Mesothelial cell of epicardium (in vitro differentiated cells): ENCODE measurements around the gene STAM2. TPM values are rescaled to one million over a fixed set of nuclear protein-coding genes. Genes with fewer than 3 reads are reported as not detected.
A peak's percentile ranks its signal among the peaks of the same experiment; 100 is the strongest.
"Not testable (repeated sequence)": the region's sequence is repeated elsewhere in the genome, so short reads cannot be mapped to it uniquely, and the experiment has no call there.

ENCODE experiments used
- DNase-seq, 2 experiments: peaks; one replicate each; pipeline ENCODE4 v3.0.0; 2021; ENCODE audit warnings: low spot score in 2 of 2; ENCODE audit not compliant: unreplicated experiment in 2 of 2
- H3K27ac Mint-ChIP-seq: 2 replicates; pipeline ENCODE4 v1.8.0; 2021; ENCODE audit warnings: mixed read lengths
- H3K27me3 Mint-ChIP-seq: 2 replicates; pipeline ENCODE4 v1.8.0; 2021; ENCODE audit warnings: low read depth, mixed read lengths
- H3K36me3 Mint-ChIP-seq: 2 replicates; pipeline ENCODE4 v1.8.0; 2021; ENCODE audit warnings: mixed read lengths
- H3K4me1 Mint-ChIP-seq: 2 replicates; pipeline ENCODE4 v1.8.0; 2021; ENCODE audit warnings: mixed read lengths
- H3K4me3 Mint-ChIP-seq: 2 replicates; pipeline ENCODE4 v1.8.0; 2021; ENCODE audit warnings: mild to moderate bottlenecking, moderate library complexity, mixed read lengths
- H3K9me3 Mint-ChIP-seq: 2 replicates; pipeline ENCODE4 v1.8.0; 2021; ENCODE audit warnings: mixed read lengths
- CTCF ChIP-seq: fragments of 200-600 bp; sonication (generic); IDR thresholded peaks from one replicate; pipeline ENCODE4 v1.5.0; 2021; ENCODE audit warnings: antibody characterized with exemption; ENCODE audit not compliant: unreplicated experiment
- total RNA-seq: library from RNA; stranded (reverse); gene quantifications from 3 replicates; pipeline ENCODE4 v1.2.1, GENCODE V29; 2021

Gene STAM2
- total RNA-seq, 1 donor from 2014 or later = 29.0 TPM

- Mint-ChIP-seq H3K9me3 (peaks cover 19% of the 10 kb centered on the region), H3K4me1 (no peaks in the 10 kb centered on the region), H3K4me3 (no peak overlapping the region), H3K27ac (no peak overlapping the region), H3K27me3 (no peaks in the 10 kb centered on the region), H3K36me3 (no peaks in the 10 kb centered on the region)
- DNase-seq = no peak
- no peak for TF ChIP-seq CTCF
These were observed 14.3 kb upstream of the STAM2 start for GRCh38 chr2:152189622-152190495.

- H3K36me3 Mint-ChIP-seq, H3K27ac Mint-ChIP-seq, H3K9me3 Mint-ChIP-seq, H3K4me1 Mint-ChIP-seq, H3K27me3 Mint-ChIP-seq, DNase-seq, H3K4me3 Mint-ChIP-seq: not testable (repeated sequence)
These were observed 11.2 kb upstream of the STAM2 start for GRCh38 chr2:152186808-152187207.

- TF ChIP-seq CTCF = no peak
- no peak for DNase-seq
- H3K4me1 Mint-ChIP-seq = no peaks in the 10 kb centered on the region
These were observed 10.7 kb upstream of the STAM2 start for GRCh38 chr2:152186262-152186661.

GRCh38 chr2:152183401-152184073 is 8.0 kb upstream of the STAM2 start:
- DNase-seq = no peak
- Mint-ChIP-seq H3K4me3 (no peak overlapping the region), H3K27me3 (no peaks in the 10 kb centered on the region), H3K36me3 (no peaks in the 10 kb centered on the region), H3K4me1 (no peaks in the 10 kb centered on the region), H3K27ac (peak overlapping the region; percentile 1), H3K9me3 (peaks cover 14% of the 10 kb centered on the region)
- TF ChIP-seq CTCF = no peak

More at GRCh38 chr2:152186262-152186661, 10.7 kb upstream of the STAM2 start:
- Mint-ChIP-seq H3K4me3 (no peak overlapping the region), H3K27me3 (no peaks in the 10 kb centered on the region), H3K9me3 (peaks cover 8% of the 10 kb centered on the region), H3K36me3 (no peaks in the 10 kb centered on the region), H3K27ac (no peak overlapping the region)

GRCh38 chr2:152177667-152178066 is 2.1 kb upstream of the STAM2 start:
- H3K27me3 Mint-ChIP-seq, H3K4me3 Mint-ChIP-seq, H3K36me3 Mint-ChIP-seq, DNase-seq, H3K27ac Mint-ChIP-seq: not testable (repeated sequence)
- Mint-ChIP-seq H3K9me3 (peaks cover 13% of the 10 kb centered on the region), H3K4me1 (peaks cover 20% of the 10 kb centered on the region)

GRCh38 chr2:152176113-152176714 is 651 bp upstream of the STAM2 start:
- Mint-ChIP-seq H3K4me3 (peak overlapping the region; percentile 97), H3K27me3 (no peaks in the 10 kb centered on the region), H3K36me3 (peaks cover 3% of the 10 kb centered on the region), H3K27ac (peak overlapping the region; percentile 100), H3K4me1 (peaks cover 30% of the 10 kb centered on the region), H3K9me3 (peaks cover 13% of the 10 kb centered on the region)
- no peak for DNase-seq
- TF ChIP-seq CTCF = peak; percentile 17
